ENCODE results near the gene OR2A42. TPM values are rescaled to one million over a fixed set of nuclear protein-coding genes. Genes with fewer than 3 reads are reported as not detected.
"Not testable (repeated sequence)": the region's sequence is repeated elsewhere in the genome, so short reads cannot be mapped to it uniquely, and the experiment has no call there.

The OR2A42 gene
- total RNA-seq, 1 donor from 2014 or later, result 0.22 TPM

DNA sequence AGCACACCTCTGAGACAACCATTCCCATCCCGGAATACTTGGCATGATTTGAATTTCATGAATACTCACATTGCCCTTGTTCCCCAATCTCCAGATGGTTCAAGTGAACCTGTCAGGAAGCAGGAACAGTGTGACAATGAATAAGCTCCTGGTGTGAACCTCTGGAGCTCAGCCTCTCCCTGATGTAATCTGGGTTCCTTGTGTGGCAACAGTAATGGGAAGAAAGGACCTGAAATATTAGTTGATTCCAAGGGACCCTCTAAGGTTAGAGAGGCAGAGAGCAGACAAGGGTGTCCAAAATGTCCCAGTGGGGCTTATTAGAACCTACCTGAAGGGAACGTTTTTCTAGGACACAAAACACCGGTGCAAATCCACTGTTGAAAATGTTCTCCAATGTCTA is 16.7 kb upstream of the OR2A42 start:
- H3K36me3 Mint-ChIP-seq, result no peaks in the 10 kb centered on the region
- no peak overlapping the region for H3K27ac Mint-ChIP-seq
- no peaks in the 10 kb centered on the region for H3K4me1 Mint-ChIP-seq
- TF ChIP-seq, protein P1, sequence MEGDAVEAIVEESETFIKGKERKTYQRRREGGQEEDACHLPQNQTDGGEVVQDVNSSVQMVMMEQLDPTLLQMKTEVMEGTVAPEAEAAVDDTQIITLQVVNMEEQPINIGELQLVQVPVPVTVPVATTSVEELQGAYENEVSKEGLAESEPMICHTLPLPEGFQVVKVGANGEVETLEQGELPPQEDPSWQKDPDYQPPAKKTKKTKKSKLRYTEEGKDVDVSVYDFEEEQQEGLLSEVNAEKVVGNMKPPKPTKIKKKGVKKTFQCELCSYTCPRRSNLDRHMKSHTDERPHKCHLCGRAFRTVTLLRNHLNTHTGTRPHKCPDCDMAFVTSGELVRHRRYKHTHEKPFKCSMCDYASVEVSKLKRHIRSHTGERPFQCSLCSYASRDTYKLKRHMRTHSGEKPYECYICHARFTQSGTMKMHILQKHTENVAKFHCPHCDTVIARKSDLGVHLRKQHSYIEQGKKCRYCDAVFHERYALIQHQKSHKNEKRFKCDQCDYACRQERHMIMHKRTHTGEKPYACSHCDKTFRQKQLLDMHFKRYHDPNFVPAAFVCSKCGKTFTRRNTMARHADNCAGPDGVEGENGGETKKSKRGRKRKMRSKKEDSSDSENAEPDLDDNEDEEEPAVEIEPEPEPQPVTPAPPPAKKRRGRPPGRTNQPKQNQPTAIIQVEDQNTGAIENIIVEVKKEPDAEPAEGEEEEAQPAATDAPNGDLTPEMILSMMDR (IDR thresholded peaks at IDR 0.05; ENCODE audit: unreplicated experiment), result no peak
- H3K4me3 Mint-ChIP-seq, result no peak overlapping the region
- H3K27me3 Mint-ChIP-seq (ENCODE audit: low read depth), result no peaks in the 10 kb centered on the region
- no peaks in the 10 kb centered on the region for H3K9me3 Mint-ChIP-seq
- DNase-seq (ENCODE audit: low spot score in 2 of 2, unreplicated experiment in 2 of 2), result no peak

DNA sequence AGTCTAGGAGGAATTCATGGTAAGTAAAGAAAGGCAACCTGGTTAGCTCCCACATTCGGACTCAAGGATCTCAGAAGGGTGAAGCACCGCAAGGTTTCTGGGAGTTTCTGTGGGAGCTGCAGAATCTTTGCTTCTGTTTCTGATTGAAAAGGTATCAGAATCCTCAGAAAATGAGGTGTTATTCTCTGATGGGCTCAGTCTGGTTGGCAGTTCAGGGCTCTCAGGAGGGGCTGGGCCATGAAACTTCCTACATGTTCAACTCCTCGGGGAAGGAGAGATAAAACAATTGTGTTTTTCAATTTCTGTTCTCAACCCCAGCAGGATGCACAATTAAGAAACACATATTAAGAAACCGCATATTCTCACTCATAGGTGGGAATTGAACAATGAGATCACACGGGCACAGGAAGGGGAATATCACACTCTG is 16.1 kb upstream of the OR2A42 start:
- Mint-ChIP-seq H3K9me3 (no peaks in the 10 kb centered on the region), H3K36me3 (no peaks in the 10 kb centered on the region), H3K27me3 (ENCODE audit: low read depth) (no peaks in the 10 kb centered on the region), H3K4me3 (no peak overlapping the region), H3K27ac (no peak overlapping the region), H3K4me1 (no peaks in the 10 kb centered on the region)
- TF ChIP-seq, protein P1 (IDR thresholded peaks at IDR 0.05; ENCODE audit: unreplicated experiment), result no peak
- no peak for DNase-seq (ENCODE audit: low spot score in 2 of 2, unreplicated experiment in 2 of 2)

- not testable (repeated sequence) for DNase-seq (ENCODE audit: low spot score in 2 of 2, unreplicated experiment in 2 of 2); H3K27ac Mint-ChIP-seq; H3K9me3 Mint-ChIP-seq; H3K36me3 Mint-ChIP-seq; H3K4me3 Mint-ChIP-seq; H3K4me1 Mint-ChIP-seq; H3K27me3 Mint-ChIP-seq (ENCODE audit: low read depth)
These were observed 12.9 kb upstream of the OR2A42 start for GRCh38 chr7:144252307-144252706.

DNA sequence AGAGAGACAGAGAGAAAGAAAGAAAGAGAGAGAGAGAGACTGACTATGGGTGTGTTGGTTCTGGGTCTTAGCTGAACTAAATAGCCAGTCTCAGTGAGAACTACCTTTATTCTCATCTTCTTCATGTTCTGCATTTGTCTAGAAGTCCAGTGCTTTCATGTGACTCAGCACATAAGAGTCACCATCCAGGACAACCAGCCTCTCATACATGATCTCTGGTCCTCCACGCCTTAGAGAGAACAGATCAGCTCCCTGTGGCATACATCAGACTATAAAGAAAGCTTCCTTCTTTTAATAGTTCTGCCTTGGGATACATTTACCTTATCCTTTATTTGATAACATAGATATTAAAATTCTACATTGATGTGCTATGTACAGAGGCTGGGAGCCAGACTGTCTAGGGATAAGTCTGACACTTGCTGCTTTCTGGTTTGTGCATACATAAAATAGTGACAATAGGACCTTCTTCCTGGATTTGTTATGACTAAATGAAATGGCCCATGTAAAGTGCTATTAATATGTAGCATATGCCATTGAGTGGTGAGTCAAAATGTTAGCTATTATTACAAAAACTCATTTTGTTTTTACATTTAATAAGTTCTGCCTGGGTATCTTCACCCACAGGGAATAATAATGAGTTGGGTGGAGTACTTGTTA is 8.4 kb upstream of the OR2A42 start:
- H3K9me3 Mint-ChIP-seq; H3K4me1 Mint-ChIP-seq; H3K4me3 Mint-ChIP-seq; DNase-seq (ENCODE audit: low spot score in 2 of 2, unreplicated experiment in 2 of 2); H3K27me3 Mint-ChIP-seq (ENCODE audit: low read depth); H3K36me3 Mint-ChIP-seq; H3K27ac Mint-ChIP-seq: not testable (repeated sequence)

DNA sequence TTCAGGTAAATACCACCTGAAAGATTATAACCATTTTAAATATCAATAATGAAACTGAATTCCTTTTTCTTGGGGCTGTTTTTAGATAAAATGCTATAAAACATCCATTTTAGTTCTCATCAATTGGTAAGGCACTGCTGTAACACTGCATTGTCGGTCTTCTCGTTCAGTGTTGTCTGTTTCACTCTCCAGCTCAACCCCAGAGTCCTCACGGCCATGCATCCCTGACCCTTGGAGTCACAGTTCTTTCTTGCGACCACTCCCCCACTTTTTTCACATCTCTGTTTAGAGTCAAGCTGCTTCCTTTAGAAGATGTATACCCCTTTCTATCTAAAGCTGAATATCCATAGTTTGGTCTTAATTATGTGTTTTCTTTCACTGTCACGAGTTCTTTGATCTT is 7.6 kb upstream of the OR2A42 start:
- H3K27ac Mint-ChIP-seq; H3K4me1 Mint-ChIP-seq; DNase-seq (ENCODE audit: low spot score in 2 of 2, unreplicated experiment in 2 of 2): not testable (repeated sequence)

GRCh38 chr7:144245372-144245771 is 6.0 kb upstream of the OR2A42 start:
- not testable (repeated sequence) for H3K27me3 Mint-ChIP-seq (ENCODE audit: low read depth); H3K4me1 Mint-ChIP-seq; H3K9me3 Mint-ChIP-seq; H3K4me3 Mint-ChIP-seq; H3K36me3 Mint-ChIP-seq; H3K27ac Mint-ChIP-seq; DNase-seq (ENCODE audit: low spot score in 2 of 2, unreplicated experiment in 2 of 2)

More for the DNA sequence above, 7.6 kb upstream of the OR2A42 start:
- not testable (repeated sequence) for H3K36me3 Mint-ChIP-seq; H3K4me3 Mint-ChIP-seq; H3K9me3 Mint-ChIP-seq; H3K27me3 Mint-ChIP-seq (ENCODE audit: low read depth)

GRCh38 chr7:144238530-144239082 is 799 bp downstream of the OR2A42 start:
- not testable (repeated sequence) for H3K9me3 Mint-ChIP-seq; H3K36me3 Mint-ChIP-seq; H3K4me1 Mint-ChIP-seq; H3K27me3 Mint-ChIP-seq (ENCODE audit: low read depth); H3K27ac Mint-ChIP-seq; DNase-seq (ENCODE audit: low spot score in 2 of 2, unreplicated experiment in 2 of 2); H3K4me3 Mint-ChIP-seq

- not testable (repeated sequence) for DNase-seq (ENCODE audit: low spot score in 2 of 2, unreplicated experiment in 2 of 2); H3K4me3 Mint-ChIP-seq; H3K9me3 Mint-ChIP-seq; H3K27ac Mint-ChIP-seq; H3K27me3 Mint-ChIP-seq (ENCODE audit: low read depth); H3K4me1 Mint-ChIP-seq; H3K36me3 Mint-ChIP-seq
These were observed 6.4 kb downstream of the OR2A42 start for GRCh38 chr7:144233039-144233438.

- H3K27me3 Mint-ChIP-seq (ENCODE audit: low read depth); H3K9me3 Mint-ChIP-seq; DNase-seq (ENCODE audit: low spot score in 2 of 2, unreplicated experiment in 2 of 2); H3K4me3 Mint-ChIP-seq; H3K4me1 Mint-ChIP-seq; H3K27ac Mint-ChIP-seq; H3K36me3 Mint-ChIP-seq: not testable (repeated sequence)
These were observed 8.4 kb downstream of the OR2A42 start for GRCh38 chr7:144231027-144231426.

- H3K36me3 Mint-ChIP-seq; H3K27ac Mint-ChIP-seq; H3K27me3 Mint-ChIP-seq (ENCODE audit: low read depth); H3K4me3 Mint-ChIP-seq; H3K4me1 Mint-ChIP-seq; DNase-seq (ENCODE audit: low spot score in 2 of 2, unreplicated experiment in 2 of 2); H3K9me3 Mint-ChIP-seq: not testable (repeated sequence)
These were observed 10.6 kb downstream of the OR2A42 start for GRCh38 chr7:144228810-144229209.

- not testable (repeated sequence) for H3K27ac Mint-ChIP-seq; H3K9me3 Mint-ChIP-seq; H3K36me3 Mint-ChIP-seq; H3K27me3 Mint-ChIP-seq (ENCODE audit: low read depth); H3K4me1 Mint-ChIP-seq; DNase-seq (ENCODE audit: low spot score in 2 of 2, unreplicated experiment in 2 of 2); H3K4me3 Mint-ChIP-seq
These were observed 12.5 kb downstream of the OR2A42 start for GRCh38 chr7:144226866-144227265.

DNA sequence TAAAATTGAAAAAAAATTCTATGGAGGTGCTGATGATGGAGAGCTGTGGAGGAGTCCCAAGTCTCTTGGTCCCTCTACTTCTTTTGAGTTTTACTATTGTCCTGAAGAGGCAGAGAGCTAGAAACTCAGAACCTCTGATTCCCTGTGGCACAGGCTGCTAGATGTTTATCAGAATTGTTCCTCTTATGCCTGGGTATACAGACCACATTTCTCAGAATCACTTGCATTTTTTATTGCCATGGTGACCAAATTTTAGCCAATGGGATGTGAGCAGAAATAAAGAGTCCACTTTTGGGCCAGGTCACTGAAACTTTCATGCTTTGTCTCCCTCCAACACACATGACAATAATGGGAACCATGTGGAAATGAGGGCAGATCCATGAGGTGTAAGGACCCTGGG is 15.7 kb downstream of the OR2A42 start:
- H3K27me3 Mint-ChIP-seq (ENCODE audit: low read depth); H3K4me3 Mint-ChIP-seq; DNase-seq (ENCODE audit: low spot score in 2 of 2, unreplicated experiment in 2 of 2); H3K27ac Mint-ChIP-seq; H3K9me3 Mint-ChIP-seq; H3K4me1 Mint-ChIP-seq; H3K36me3 Mint-ChIP-seq: not testable (repeated sequence)
